Adipocyte (in vitro differentiated cells): ENCODE data around the gene SPEM3.

ENCODE experiments used
- DNase-seq: peaks from one replicate; pipeline ENCODE4 v3.0.0-alpha.2; 2015; ENCODE audit warnings: low read depth
- H3K27me3 ChIP-seq: replicated peaks from 2 replicates; pipeline ENCODE4 v1.7.0; 2013; ENCODE audit warnings: mild to moderate bottlenecking, low read length, moderate library complexity; ENCODE audit not compliant: control insufficient read depth, insufficient read depth
- H3K36me3 ChIP-seq: 2 replicates; pipeline ENCODE4 v1.7.0; 2013; ENCODE audit warnings: low read length, mild to moderate bottlenecking, moderate library complexity; ENCODE audit not compliant: control insufficient read depth, insufficient read depth, severe bottlenecking
- H3K4me1 ChIP-seq: 2 replicates; pipeline ENCODE4 v1.7.0; 2013; ENCODE audit warnings: mild to moderate bottlenecking, low read length, moderate library complexity; ENCODE audit not compliant: control insufficient read depth, insufficient read depth
- H3K4me3 ChIP-seq: 2 replicates; pipeline ENCODE4 v1.7.0; 2013; ENCODE audit warnings: mild to moderate bottlenecking, low read length, moderate library complexity
- H3K9ac ChIP-seq: 2 replicates; pipeline ENCODE4 v1.7.0; 2013; ENCODE audit warnings: mild to moderate bottlenecking, low read length, moderate library complexity
- H3K9me3 ChIP-seq: 2 replicates; pipeline ENCODE4 v1.7.0; 2013; ENCODE audit warnings: mild to moderate bottlenecking, low read length, moderate library complexity; ENCODE audit not compliant: control insufficient read depth

Gene SPEM3

DNA sequence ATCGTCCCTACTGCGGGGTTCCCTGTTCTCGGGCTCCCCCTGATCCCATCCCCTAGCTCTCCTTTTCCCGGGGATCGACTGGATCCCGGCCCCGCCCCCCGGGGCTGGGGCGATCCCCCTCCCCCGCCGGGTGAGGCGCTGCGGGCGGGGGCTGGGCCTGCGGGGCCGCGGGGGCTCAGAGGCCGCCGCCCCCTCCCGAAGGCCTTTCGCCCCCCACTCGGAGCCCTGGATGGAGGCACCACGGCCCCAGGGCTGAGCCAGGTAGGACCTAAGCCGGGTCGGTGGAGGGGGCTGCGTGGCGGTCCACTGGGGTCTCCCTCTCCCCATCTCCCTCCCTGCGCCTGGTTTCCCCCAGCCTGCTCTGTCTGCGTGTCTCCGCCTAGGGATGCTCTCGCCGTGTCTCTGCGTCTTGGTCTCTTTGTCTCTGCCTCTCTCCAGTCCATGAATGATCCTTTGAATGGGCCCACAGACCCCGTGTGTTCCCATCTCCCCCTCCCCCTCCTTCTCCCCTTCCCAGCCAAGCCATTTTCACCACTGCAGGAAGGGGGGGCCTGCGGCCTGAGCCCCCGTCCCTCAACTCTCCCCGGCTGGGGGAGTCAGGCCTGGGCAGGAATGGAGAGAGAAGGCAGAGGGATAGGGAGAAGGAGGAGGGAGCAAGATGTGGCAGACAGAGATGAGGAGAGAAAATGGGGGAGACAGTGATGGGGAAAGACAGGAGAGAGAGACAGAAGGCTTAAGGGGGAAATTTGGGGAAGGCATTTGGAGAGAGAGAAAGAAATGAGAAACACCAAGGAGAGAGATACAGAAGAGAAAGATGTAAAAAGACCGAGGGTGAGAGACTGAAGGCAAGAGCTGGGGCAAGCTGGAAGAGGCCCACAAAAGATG, 23.1 kb upstream of the SPEM3 start:
- Histone ChIP-seq H3K9me3 (no peaks in the 10 kb centered on the region), H3K4me1 (peaks cover 13% of the 10 kb centered on the region), H3K36me3 (peaks cover 21% of the 10 kb centered on the region), H3K4me3 (peak overlapping the region; percentile 84), H3K27me3 (no peaks in the 10 kb centered on the region), H3K9ac (peak overlapping the region; percentile 82)
- peak; percentile 49 for DNase-seq

DNA sequence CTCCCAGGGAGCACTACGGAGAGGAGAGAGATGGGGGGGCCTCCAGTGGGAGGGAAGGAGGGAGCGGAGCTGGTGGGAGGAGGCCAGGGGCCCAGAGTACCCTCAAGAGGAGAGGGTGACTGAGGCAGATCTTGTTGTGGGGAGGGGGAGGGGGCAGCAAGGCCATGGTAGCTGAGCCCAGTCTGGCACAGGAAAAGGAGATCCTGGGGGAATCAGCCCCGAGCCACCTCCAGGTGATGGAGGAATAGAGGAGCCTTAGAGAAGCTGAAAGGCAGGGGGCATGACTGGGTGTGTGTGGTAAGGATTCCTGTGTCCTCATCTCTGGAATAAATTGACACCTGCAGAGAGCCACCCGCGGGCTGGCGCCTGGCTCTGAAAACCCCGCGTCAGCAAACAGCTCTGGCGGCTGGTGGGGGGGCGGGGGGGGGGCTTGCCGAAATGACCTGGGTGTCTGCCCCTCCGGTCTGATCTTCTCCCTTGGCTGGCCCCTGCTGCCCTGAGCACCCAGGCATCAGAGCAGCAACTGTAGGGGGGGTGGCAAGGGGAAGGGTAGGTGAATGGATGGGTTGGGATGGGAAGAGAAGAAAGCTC, 22.3 kb upstream of the SPEM3 start:
- peaks cover 13% of the 10 kb centered on the region for H3K4me1 ChIP-seq
- DNase-seq, result no peak
- no peaks in the 10 kb centered on the region for H3K9me3 ChIP-seq
- no peaks in the 10 kb centered on the region for H3K27me3 ChIP-seq
- peaks cover 21% of the 10 kb centered on the region for H3K36me3 ChIP-seq
- peak overlapping the region; percentile 84 for H3K4me3 ChIP-seq
- H3K9ac ChIP-seq, result peak overlapping the region; percentile 82

- Histone ChIP-seq H3K9me3 (no peaks in the 10 kb centered on the region), H3K4me3 (no peak overlapping the region)
Observed at GRCh38 chr17:7407082-7407481, 21.6 kb upstream of the SPEM3 start.

GRCh38 chr17:7407485-7408251, 21.0 kb upstream of the SPEM3 start, which contains the start of gene NLGN2:
TSS of gene NLGN2 (plus strand) at chr17:7407845. CDS start at chr17:7408256, 411 bp downstream.
- DNase-seq, result no peak
- no peak within 1 kb of the TSS for H3K9ac ChIP-seq
- peaks cover 20% of the 10 kb centered on the region for H3K4me1 ChIP-seq
- H3K27me3 ChIP-seq, result no peaks in the 10 kb centered on the region
- H3K4me3 ChIP-seq, result no peak within 1 kb of the TSS
- peaks cover 21% of the 10 kb centered on the region for H3K36me3 ChIP-seq
- no peaks in the 10 kb centered on the region for H3K9me3 ChIP-seq

More at GRCh38 chr17:7407082-7407481, 21.6 kb upstream of the SPEM3 start:
- Histone ChIP-seq H3K36me3 (peaks cover 21% of the 10 kb centered on the region), H3K27me3 (no peaks in the 10 kb centered on the region), H3K9ac (no peak overlapping the region), H3K4me1 (peaks cover 15% of the 10 kb centered on the region)
- no peak for DNase-seq

- no peak for DNase-seq
- no peak overlapping the region for H3K4me3 ChIP-seq
- peaks cover 20% of the 10 kb centered on the region for H3K4me1 ChIP-seq
- H3K9me3 ChIP-seq, result no peaks in the 10 kb centered on the region
- H3K36me3 ChIP-seq, result peaks cover 21% of the 10 kb centered on the region
- no peaks in the 10 kb centered on the region for H3K27me3 ChIP-seq
- no peak overlapping the region for H3K9ac ChIP-seq
Observed at GRCh38 chr17:7408252-7408727, 20.4 kb upstream of the SPEM3 start.

GRCh38 chr17:7408863-7409262, 19.8 kb upstream of the SPEM3 start:
- Histone ChIP-seq H3K27me3 (no peaks in the 10 kb centered on the region), H3K36me3 (peaks cover 21% of the 10 kb centered on the region), H3K4me1 (peaks cover 25% of the 10 kb centered on the region), H3K9me3 (no peaks in the 10 kb centered on the region), H3K4me3 (no peak overlapping the region), H3K9ac (no peak overlapping the region)
- no peak for DNase-seq

- H3K27me3 ChIP-seq, result no peaks in the 10 kb centered on the region
- peaks cover 26% of the 10 kb centered on the region for H3K4me1 ChIP-seq
- H3K4me3 ChIP-seq, result no peak overlapping the region
- no peak overlapping the region for H3K9ac ChIP-seq
- DNase-seq, result no peak
- no peaks in the 10 kb centered on the region for H3K9me3 ChIP-seq
- peaks cover 21% of the 10 kb centered on the region for H3K36me3 ChIP-seq
Observed at GRCh38 chr17:7409716-7410115, 18.9 kb upstream of the SPEM3 start.

GRCh38 chr17:7410634-7411426, 17.8 kb upstream of the SPEM3 start:
- no peaks in the 10 kb centered on the region for H3K27me3 ChIP-seq
- peaks cover 21% of the 10 kb centered on the region for H3K4me1 ChIP-seq
- H3K36me3 ChIP-seq, result peaks cover 21% of the 10 kb centered on the region
- DNase-seq, result no peak
- no peak overlapping the region for H3K9ac ChIP-seq
- H3K9me3 ChIP-seq, result no peaks in the 10 kb centered on the region
- no peak overlapping the region for H3K4me3 ChIP-seq

- no peak overlapping the region for H3K9ac ChIP-seq
- DNase-seq, result no peak
- peaks cover 21% of the 10 kb centered on the region for H3K36me3 ChIP-seq
Observed at GRCh38 chr17:7411427-7411750, 17.3 kb upstream of the SPEM3 start.

GRCh38 chr17:7413346-7413985, 15.2 kb upstream of the SPEM3 start:
- Histone ChIP-seq H3K4me1 (peaks cover 20% of the 10 kb centered on the region), H3K4me3 (no peak overlapping the region), H3K9ac (no peak overlapping the region), H3K9me3 (no peaks in the 10 kb centered on the region), H3K36me3 (peaks cover 27% of the 10 kb centered on the region), H3K27me3 (no peaks in the 10 kb centered on the region)
- peak; percentile 39 for DNase-seq

More at GRCh38 chr17:7411427-7411750, 17.3 kb upstream of the SPEM3 start:
- Histone ChIP-seq H3K27me3 (no peaks in the 10 kb centered on the region), H3K9me3 (no peaks in the 10 kb centered on the region), H3K4me1 (peaks cover 20% of the 10 kb centered on the region), H3K4me3 (no peak overlapping the region)
